NCI-H1417 (cell line): ENCODE measurements around the gene SDC1.
A peak's percentile ranks its signal among the peaks of the same experiment; 100 is the strongest.

Source experiments
- DNase-seq, 3 experiments: peaks; one replicate each; lab custom pipeline; 2025; lab: John Stamatoyannopoulos, UW

SDC1 gene

DNA sequence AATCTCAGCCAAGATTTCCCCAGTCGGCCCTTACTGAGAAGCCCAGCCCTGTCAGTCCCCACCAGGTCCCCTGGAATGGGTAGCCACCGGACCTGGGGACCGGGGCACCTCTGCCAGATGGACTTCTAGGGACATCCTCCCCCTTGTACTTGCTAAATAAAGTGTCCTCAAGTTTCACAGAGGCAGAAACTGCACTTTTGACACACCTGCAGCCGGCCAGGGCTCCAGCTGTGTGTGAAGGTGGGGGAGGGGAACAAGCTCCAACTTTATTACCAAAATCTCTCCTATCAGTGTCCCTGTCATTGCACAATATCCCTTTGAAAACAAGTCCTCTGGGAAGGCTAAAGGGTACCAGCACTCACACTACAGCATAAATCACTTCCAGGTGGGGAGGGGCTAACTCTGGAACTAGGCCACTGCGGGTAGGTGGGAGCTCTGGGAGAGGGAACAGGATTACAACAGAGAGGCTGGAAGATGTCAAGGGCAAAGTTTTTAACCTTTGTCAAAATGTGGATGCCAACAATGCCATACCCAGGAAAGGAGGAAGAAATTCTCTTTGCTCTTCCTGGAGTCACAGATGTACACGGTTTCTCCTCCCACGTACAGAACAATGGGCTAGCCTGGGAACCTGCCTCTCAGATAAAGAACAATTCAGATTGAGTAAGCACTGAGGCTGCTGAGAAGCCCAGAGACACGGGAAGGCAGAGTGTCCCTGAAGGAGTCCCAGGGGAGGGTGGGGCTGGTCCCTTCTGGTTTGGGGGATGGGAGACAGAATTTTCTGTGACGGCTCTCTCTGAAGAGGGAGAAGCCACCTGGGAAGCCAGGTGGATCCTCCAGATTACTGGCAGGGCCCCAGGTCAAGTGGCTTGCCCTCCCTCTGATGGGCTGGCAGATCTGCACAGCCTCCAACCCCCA lies 11.0 kb downstream of the SDC1 start:
- DNase-seq, result peak; percentile 55 to 99 (median 85)

GRCh38 chr2:20212871-20213503 lies 11.9 kb downstream of the SDC1 start:
- DNase-seq, result no peak

GRCh38 chr2:20212459-20212870 lies 12.5 kb downstream of the SDC1 start:
- peak in 1 of 3 experiments; percentile 69 for DNase-seq

GRCh38 chr2:20211860-20212458 lies 13.0 kb downstream of the SDC1 start:
- DNase-seq, result no peak

- DNase-seq, result no peak
Observed at GRCh38 chr2:20211420-20211819, 13.5 kb downstream of the SDC1 start.

GRCh38 chr2:20210462-20210861 lies 14.5 kb downstream of the SDC1 start:
- DNase-seq, result no peak

- no peak for DNase-seq
Observed at GRCh38 chr2:20209373-20210109, 15.4 kb downstream of the SDC1 start.

GRCh38 chr2:20208476-20208859 lies 16.5 kb downstream of the SDC1 start:
- peak in 1 of 3 experiments; percentile 29 for DNase-seq

- DNase-seq, result no peak
Observed at GRCh38 chr2:20207051-20207450, 17.9 kb downstream of the SDC1 start.

DNA sequence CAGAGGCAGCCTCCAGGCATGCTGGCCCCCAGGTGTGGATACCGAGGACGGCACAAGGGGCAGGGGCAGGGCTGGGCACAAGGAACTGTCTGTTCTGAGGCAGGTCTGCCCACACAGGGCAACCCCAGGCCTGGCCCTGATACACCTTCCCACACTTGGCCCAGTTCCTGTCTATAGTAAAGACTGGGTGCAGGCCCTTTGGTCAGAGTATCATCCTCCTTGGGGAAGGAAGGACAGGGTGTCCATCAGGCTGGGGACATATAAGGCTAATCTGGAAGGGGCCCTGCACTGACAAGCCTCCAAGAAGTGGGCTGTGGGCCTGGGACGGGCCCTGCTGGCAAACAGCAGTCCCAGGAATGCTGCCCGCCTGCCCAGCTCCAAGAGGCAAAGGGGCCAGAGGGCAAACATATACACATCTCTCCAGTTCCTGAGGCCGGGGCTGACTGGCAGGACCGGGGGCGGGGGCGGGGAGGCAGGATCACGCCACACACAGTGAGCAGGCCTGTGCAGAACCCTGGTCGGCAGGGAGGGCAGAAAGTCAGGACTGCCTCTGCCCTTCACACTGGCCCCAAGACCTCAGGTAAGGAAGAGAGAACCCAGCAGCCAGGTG lies 18.9 kb downstream of the SDC1 start:
- DNase-seq, result no peak

DNA sequence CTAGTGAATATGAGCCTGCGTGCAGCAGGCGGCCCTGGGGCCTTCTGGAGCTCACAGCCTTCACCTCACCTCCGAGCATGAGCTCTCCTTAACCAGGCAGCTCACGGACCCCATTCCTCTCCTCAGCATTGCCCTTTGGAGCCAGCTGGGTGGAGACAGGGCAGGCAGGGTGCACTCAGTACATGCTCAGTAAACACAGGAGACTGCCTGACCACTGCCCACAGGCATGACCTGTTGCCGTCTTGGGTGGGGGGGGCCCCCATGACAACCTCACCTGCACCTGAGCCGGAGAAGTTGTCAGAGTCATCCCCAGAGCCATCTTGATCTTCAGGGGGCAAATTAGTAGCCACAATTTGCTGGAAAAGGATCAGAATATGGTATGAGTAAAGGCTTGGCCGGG lies 19.9 kb downstream of the SDC1 start:
- no peak for DNase-seq

DNA sequence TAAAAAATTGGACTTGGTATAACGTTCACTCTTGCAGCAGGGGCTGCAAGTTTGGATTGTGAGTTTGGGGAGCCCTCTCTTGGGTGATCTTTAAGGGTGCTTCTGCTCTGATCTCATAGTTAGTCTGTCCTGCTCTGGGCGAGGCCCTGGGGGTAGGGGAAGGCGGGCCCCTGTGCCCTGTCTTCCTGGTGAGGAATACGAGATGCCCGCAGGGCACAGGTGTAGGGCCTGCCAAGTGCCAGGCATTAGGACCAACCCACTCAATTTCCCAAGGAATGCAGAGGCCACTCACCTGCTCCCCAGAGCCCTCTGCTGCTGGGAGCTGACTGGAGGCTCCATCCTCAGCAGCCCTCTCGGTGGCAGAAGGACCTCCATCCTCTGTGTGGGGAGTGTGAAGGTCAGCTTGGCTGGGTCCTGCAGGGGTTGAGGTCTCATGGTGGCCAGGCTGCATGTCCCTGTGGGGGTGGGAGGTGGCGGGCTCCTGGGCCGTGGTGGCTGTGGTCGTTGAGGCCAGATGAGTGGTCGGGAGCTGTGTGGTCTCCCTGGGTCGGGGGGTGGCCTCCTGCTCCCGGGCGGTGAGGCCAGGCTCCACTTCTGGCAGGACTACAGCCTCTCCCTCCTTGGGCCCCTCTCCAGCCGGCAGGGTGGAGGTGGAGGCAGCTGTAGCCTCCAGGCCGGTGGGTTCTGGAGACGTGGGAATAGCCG lies 21.3 kb downstream of the SDC1 start:
- no peak for DNase-seq

GRCh38 chr2:20203072-20203471 lies 21.9 kb downstream of the SDC1 start:
- no peak for DNase-seq

DNA sequence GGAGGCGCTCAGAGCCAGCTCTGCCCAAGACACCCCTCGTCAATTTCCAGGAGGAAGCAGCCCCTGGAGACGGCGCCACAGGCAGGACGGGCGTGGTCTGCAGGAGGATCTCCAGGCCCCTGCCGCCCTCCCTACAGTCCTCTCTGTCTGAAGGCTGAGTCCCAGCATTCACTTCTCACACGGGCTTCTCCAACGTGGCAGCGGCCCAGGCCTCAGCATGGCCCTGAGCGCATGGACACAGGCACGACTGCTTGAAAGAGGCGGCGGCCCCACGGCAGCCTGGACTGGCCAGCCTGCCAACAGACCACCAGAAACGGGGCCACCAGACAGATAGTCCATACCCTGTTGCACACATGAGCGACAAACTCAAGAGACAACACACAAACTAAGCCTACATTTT lies 23.3 kb downstream of the SDC1 start:
- no peak for DNase-seq

GRCh38 chr2:20200697-20201555 lies 24.0 kb downstream of the SDC1 start:
- no peak for DNase-seq

GRCh38 chr2:20199633-20200270 lies 25.2 kb downstream of the SDC1 start:
- DNase-seq, result no peak

GRCh38 chr2:20198796-20199632 lies 25.9 kb downstream of the SDC1 start:
- DNase-seq, result peak; percentile 43 to 57 (median 43)

DNA sequence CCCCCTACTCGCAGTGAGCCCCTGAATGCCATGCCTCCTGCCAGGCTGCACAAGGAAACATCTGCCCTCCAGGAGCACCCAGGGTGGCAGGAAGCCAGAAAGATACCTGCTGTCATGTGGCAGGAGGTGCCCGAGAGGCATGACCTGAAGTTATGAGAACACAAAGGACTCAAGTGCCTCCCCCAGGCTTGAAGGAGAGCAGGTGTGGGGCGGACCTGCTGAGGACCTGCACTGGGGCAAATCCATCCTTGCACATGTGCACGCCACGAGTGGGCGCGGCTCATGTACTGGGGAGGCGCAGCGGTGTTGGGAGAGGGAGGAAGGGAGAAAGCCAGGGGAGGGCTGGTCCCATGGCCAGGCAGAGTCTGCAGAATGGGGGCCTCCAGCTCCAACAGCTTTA lies 26.9 kb downstream of the SDC1 start:
- peak; percentile 75 to 97 (median 91) for DNase-seq

- DNase-seq, result no peak
Observed at GRCh38 chr2:20197192-20197591, 27.7 kb downstream of the SDC1 start.
